Measurements from ENCODE around the gene AP4B1.

DNA sequence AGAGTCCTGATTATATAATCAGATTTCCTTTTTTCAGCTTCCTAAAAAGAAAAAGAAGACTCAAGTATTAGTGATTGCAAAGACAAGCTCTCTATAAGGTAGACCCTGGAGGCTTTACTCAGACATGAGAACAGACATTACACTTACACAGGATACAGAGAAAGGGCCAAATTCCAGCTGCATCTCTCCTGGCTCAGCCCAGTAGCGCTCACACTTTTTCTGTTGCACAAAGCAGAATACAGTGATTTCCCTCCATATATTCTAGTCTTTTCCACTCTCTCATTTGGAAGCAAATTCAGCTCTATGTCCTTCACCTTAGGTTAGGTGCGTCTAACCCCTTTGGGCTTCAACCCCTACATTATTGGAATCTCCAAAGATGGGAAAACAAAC lies 48.2 kb downstream of the AP4B1 start:
- TF ChIP-seq, protein P1, sequence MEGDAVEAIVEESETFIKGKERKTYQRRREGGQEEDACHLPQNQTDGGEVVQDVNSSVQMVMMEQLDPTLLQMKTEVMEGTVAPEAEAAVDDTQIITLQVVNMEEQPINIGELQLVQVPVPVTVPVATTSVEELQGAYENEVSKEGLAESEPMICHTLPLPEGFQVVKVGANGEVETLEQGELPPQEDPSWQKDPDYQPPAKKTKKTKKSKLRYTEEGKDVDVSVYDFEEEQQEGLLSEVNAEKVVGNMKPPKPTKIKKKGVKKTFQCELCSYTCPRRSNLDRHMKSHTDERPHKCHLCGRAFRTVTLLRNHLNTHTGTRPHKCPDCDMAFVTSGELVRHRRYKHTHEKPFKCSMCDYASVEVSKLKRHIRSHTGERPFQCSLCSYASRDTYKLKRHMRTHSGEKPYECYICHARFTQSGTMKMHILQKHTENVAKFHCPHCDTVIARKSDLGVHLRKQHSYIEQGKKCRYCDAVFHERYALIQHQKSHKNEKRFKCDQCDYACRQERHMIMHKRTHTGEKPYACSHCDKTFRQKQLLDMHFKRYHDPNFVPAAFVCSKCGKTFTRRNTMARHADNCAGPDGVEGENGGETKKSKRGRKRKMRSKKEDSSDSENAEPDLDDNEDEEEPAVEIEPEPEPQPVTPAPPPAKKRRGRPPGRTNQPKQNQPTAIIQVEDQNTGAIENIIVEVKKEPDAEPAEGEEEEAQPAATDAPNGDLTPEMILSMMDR (IDR thresholded peaks at IDR 0.05; ENCODE audit: low read length): no peak
- no peak for TF ChIP-seq EZH2 (IDR thresholded peaks at IDR 0.05; ENCODE audit: borderline replicate concordance, low read length)
